ENCODE measurements around the gene HES2.

Gene HES2

DNA sequence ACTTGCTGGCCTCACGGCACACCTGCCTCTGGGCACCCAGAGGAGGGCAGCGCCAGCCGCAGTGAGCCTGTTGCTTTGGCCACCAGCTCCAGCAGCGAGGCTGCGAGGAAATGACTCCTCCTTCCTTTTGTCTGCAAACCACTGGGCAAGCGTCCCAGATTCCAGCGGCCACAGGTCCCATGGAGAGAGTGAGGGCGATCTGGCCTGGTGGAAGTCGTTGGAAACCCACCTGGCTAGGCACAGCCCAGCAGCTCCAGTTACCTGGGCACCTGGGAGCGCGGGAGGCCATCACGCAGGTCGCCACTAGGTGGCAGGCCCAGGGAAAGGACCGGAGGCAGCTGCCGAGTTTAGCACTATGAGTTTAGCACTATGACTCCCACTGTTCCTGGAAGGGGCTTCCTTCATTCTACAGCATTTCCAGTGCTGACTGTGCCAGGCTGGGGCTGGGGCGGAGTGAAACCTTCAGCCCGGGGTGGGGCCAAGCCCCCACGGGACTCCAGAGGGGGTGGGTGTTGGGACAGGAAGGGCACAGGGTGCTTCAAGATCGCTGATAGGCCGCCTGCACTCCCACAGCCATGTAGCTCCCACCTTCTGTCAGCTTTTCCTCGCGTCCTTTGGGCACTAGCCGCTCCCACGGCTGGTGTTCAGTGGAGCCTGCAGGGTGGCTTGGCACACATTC, 3.7 kb upstream of the HES2 start:
- no peaks in the 10 kb centered on the region for H3K4me1 ChIP-seq (ENCODE audit: insufficient read depth, insufficient read length)
- peaks cover 71% of the 10 kb centered on the region for H3K27me3 ChIP-seq (ENCODE audit: insufficient read depth, insufficient read length)
- no peak for DNase-seq (ENCODE audit: low read depth, low spot score)
- no peaks in the 10 kb centered on the region for H3K9me3 ChIP-seq (ENCODE audit: insufficient read depth, low read length)
- no peak overlapping the region for H3K4me3 ChIP-seq (ENCODE audit: insufficient read length, low read depth)
- no peaks in the 10 kb centered on the region for H3K36me3 ChIP-seq (ENCODE audit: insufficient read depth, insufficient read length, low read length)
- TF ChIP-seq SUZ12 (IDR thresholded peaks at IDR 0.05; ENCODE audit: extremely low read depth, insufficient read depth, insufficient read length): no peak
- TF ChIP-seq YY1 (IDR thresholded peaks at IDR 0.05; ENCODE audit: insufficient read depth, insufficient read length): no peak
- no peak for TF ChIP-seq ZNF274 (IDR thresholded peaks at IDR 0.05; ENCODE audit: low read depth, low read length)
- H3K9ac ChIP-seq (ENCODE audit: insufficient read length, low read depth): no peak overlapping the region

DNA sequence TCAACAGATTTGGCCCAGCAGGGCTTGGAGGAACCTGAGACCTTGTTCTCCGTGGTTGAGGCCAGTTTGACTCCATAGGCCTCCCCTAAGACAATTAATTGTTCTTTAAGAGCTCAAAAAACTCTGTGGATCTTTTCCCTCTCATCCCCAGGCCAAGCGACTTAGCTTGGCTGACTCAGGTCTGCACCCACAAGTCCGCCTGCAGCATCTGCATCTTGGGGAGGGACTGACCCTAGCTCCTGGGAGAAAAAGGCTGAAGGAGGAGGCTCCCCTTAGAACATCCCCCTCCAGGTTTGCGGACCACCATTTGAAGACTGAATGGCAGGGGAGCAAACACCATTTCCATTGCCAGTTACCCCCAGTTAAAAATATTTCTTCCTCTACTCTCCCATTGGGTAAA, 1.5 kb upstream of the HES2 start:
- H3K9me3 ChIP-seq (ENCODE audit: insufficient read depth, low read length): no peaks in the 10 kb centered on the region
- no peaks in the 10 kb centered on the region for H3K36me3 ChIP-seq (ENCODE audit: insufficient read depth, insufficient read length, low read length)
- peaks cover 89% of the 10 kb centered on the region for H3K27me3 ChIP-seq (ENCODE audit: insufficient read depth, insufficient read length)
- no peak overlapping the region for H3K4me3 ChIP-seq (ENCODE audit: insufficient read length, low read depth)
- TF ChIP-seq YY1 (IDR thresholded peaks at IDR 0.05; ENCODE audit: insufficient read depth, insufficient read length): no peak
- TF ChIP-seq ZNF274 (IDR thresholded peaks at IDR 0.05; ENCODE audit: low read depth, low read length): no peak
- TF ChIP-seq SUZ12 (IDR thresholded peaks at IDR 0.05; ENCODE audit: extremely low read depth, insufficient read depth, insufficient read length): no peak
- H3K9ac ChIP-seq (ENCODE audit: insufficient read length, low read depth): no peak overlapping the region
- no peak for DNase-seq (ENCODE audit: low read depth, low spot score)
- no peaks in the 10 kb centered on the region for H3K4me1 ChIP-seq (ENCODE audit: insufficient read depth, insufficient read length)

DNA sequence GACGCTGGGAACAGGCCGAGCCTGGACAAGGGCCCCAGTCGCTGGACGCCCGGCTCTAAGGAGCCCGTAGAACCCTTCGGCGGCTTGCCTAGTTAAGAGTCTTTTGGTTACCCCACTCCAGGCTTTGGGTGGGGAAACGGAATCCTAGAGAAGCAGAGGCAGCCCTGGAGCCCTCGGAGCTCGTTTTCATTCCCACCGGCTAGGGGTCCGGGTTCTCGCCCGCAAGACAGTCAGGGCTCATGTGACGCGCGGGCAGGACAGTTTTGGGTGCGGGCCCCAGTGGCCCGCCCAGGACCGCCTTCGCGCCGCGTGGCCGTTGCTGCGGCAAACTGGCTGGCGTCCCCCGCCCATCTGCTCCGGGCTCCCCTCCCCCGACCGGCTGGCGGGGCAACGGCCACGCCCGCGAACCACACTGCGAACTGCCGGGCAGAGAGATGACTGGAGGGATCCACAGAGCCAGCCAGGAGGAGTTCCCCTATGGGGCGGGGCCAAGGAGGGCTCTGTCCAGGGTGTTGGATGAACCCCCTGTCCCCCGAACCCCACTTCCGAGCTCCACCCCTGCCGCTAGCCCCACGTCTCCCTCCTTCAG, 829 bp upstream of the HES2 start:
- Histone ChIP-seq H3K9me3 (ENCODE audit: insufficient read depth, low read length) (no peaks in the 10 kb centered on the region), H3K4me3 (ENCODE audit: insufficient read length, low read depth) (no peak overlapping the region), H3K9ac (ENCODE audit: insufficient read length, low read depth) (no peak overlapping the region), H3K27me3 (ENCODE audit: insufficient read depth, insufficient read length) (peaks cover 89% of the 10 kb centered on the region), H3K36me3 (ENCODE audit: insufficient read depth, insufficient read length, low read length) (no peaks in the 10 kb centered on the region), H3K4me1 (ENCODE audit: insufficient read depth, insufficient read length) (no peaks in the 10 kb centered on the region)
- no peak for DNase-seq (ENCODE audit: low read depth, low spot score)
- TF ChIP-seq SUZ12 (IDR thresholded peaks at IDR 0.05; ENCODE audit: extremely low read depth, insufficient read depth, insufficient read length) (no peak), YY1 (IDR thresholded peaks at IDR 0.05; ENCODE audit: insufficient read depth, insufficient read length) (no peak), ZNF274 (IDR thresholded peaks at IDR 0.05; ENCODE audit: low read depth, low read length) (no peak)

DNA sequence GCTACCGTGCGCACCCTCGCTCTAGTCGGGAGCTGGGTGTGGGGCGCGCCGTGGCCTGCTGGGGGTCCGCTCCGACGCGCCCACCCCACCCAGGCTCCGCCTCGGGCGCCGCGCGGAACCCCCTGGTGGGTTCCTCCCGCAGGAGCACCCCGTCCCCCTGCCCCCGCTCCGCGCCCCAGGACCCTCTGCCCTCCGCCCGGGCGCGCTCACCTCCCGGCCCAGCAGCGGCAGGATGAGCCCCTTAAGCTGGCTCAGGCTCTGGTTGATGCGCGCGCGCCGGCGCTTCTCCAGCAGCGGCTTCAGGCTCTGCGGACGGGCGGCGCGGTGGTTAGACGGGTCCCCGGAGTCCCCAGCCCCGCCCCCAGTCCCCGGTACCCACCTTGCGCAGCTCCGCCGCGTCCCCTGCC, 319 bp downstream of the HES2 start:
- Histone ChIP-seq H3K27me3 (ENCODE audit: insufficient read depth, insufficient read length) (peaks cover 86% of the 10 kb centered on the region), H3K9ac (ENCODE audit: insufficient read length, low read depth) (no peak overlapping the region), H3K9me3 (ENCODE audit: insufficient read depth, low read length) (no peaks in the 10 kb centered on the region), H3K4me3 (ENCODE audit: insufficient read length, low read depth) (no peak overlapping the region), H3K4me1 (ENCODE audit: insufficient read depth, insufficient read length) (no peaks in the 10 kb centered on the region), H3K36me3 (ENCODE audit: insufficient read depth, insufficient read length, low read length) (no peaks in the 10 kb centered on the region)
- no peak for DNase-seq (ENCODE audit: low read depth, low spot score)
- no peak for TF ChIP-seq ZNF274 (IDR thresholded peaks at IDR 0.05; ENCODE audit: low read depth, low read length)
- no peak for TF ChIP-seq YY1 (IDR thresholded peaks at IDR 0.05; ENCODE audit: insufficient read depth, insufficient read length)
- TF ChIP-seq SUZ12 (IDR thresholded peaks at IDR 0.05; ENCODE audit: extremely low read depth, insufficient read depth, insufficient read length): no peak

DNA sequence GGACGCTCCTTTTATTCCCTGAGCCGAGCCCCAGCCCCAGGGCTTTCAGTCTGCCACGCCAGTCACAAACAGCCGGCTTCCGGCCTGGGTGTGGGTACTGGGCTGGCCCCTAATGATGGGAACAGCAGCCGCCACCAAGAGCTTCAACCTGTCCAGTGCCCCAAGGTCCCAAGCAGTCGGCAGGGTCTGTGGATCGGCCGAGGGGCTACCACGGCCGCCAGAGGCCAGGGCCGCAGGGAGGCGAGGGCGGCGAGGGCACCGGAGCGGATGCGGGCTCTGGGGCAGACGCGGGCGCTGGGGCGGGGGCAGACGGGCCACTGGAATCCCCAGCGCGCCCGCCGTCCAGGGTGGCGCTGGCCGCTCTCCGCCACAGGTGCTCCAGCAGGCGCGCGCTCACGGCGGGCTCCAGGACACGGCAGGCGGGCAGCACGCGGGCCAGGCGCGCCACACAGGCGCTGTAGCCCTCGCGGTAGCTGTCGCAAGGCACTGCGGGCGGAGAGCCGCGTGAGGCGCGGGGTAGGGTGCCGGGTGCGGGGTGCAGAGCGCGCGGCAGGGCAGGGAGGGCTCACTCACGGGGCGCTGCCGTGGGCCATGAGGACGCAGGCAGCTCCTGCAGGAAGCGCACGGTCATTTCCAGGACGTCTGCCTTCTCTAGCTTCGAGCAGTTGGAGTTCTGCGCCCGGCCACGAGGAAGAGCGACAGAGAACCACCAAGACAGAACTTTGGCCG, 887 bp downstream of the HES2 start:
- H3K9me3 ChIP-seq (ENCODE audit: insufficient read depth, low read length): no peaks in the 10 kb centered on the region
- H3K4me3 ChIP-seq (ENCODE audit: insufficient read length, low read depth): no peak overlapping the region
- no peaks in the 10 kb centered on the region for H3K4me1 ChIP-seq (ENCODE audit: insufficient read depth, insufficient read length)
- no peaks in the 10 kb centered on the region for H3K36me3 ChIP-seq (ENCODE audit: insufficient read depth, insufficient read length, low read length)
- DNase-seq (ENCODE audit: low read depth, low spot score): no peak
- peaks cover 82% of the 10 kb centered on the region for H3K27me3 ChIP-seq (ENCODE audit: insufficient read depth, insufficient read length)
- no peak overlapping the region for H3K9ac ChIP-seq (ENCODE audit: insufficient read length, low read depth)
- TF ChIP-seq YY1 (IDR thresholded peaks at IDR 0.05; ENCODE audit: insufficient read depth, insufficient read length): no peak
- TF ChIP-seq SUZ12 (IDR thresholded peaks at IDR 0.05; ENCODE audit: extremely low read depth, insufficient read depth, insufficient read length): no peak

DNA sequence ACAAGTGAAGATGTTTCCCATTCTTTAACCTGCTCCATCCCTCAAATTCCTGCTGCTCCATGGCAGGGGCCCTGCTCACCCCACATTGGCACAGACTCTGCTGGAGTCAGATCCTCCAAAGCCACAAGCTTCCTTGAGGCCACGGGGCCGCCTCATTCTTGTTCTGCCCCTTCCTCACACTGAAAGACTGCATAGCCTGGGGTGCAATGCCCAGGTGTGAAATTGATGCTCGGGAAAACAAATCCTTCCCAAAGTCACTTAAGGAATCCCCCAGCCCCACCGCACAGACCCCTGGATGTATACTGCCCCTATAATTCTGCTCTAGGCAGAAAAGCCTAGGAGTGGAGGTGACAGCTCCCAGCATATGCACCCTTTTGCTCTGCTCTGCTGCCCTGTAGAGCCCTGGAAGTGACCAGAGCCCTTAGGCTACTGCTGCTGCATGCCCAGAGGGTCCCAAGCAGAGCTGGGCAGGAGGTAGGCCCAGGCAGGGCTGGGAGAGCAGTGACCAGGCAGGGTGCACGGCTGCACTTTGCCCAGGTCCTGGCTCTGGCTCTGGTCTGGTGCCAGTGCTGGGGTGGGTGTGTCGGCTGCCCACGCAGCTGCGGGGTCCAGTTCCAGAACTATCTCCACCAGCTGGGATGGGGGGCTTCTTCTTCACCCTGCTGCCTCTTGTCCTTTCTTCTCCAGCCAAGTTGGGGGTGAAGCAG, 1.6 kb downstream of the HES2 start:
- Histone ChIP-seq H3K4me1 (ENCODE audit: insufficient read depth, insufficient read length) (no peaks in the 10 kb centered on the region), H3K27me3 (ENCODE audit: insufficient read depth, insufficient read length) (peaks cover 82% of the 10 kb centered on the region), H3K9ac (ENCODE audit: insufficient read length, low read depth) (no peak overlapping the region), H3K4me3 (ENCODE audit: insufficient read length, low read depth) (no peak overlapping the region), H3K9me3 (ENCODE audit: insufficient read depth, low read length) (no peaks in the 10 kb centered on the region), H3K36me3 (ENCODE audit: insufficient read depth, insufficient read length, low read length) (no peaks in the 10 kb centered on the region)
- DNase-seq (ENCODE audit: low read depth, low spot score): no peak
- TF ChIP-seq SUZ12 (IDR thresholded peaks at IDR 0.05; ENCODE audit: extremely low read depth, insufficient read depth, insufficient read length) (no peak), YY1 (IDR thresholded peaks at IDR 0.05; ENCODE audit: insufficient read depth, insufficient read length) (no peak), ZNF274 (IDR thresholded peaks at IDR 0.05; ENCODE audit: low read depth, low read length) (no peak)

DNA sequence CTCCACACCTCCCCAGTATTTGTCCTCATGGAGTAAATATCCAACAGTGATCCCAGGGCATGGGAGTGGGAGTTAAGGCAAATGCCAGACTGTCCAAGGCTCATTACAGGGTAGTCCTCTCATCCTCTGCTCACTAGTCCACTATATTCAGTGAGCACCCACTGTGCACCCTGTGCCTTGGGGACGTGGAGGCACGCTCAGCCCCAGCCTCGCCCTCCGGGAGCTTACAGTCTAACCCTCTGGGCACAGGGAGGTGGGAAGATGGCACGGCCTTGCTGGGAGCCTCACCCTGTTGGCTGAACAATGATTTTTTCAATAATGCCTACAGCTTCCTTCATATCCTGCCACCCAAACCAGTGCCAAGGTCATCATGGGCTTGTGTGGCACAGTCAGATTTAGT, 2.8 kb downstream of the HES2 start:
- no peak for DNase-seq (ENCODE audit: low read depth, low spot score)
- H3K9ac ChIP-seq (ENCODE audit: insufficient read length, low read depth): no peak overlapping the region
- TF ChIP-seq YY1 (IDR thresholded peaks at IDR 0.05; ENCODE audit: insufficient read depth, insufficient read length) (no peak), ZNF274 (IDR thresholded peaks at IDR 0.05; ENCODE audit: low read depth, low read length) (no peak), SUZ12 (IDR thresholded peaks at IDR 0.05; ENCODE audit: extremely low read depth, insufficient read depth, insufficient read length) (no peak)
- H3K36me3 ChIP-seq (ENCODE audit: insufficient read depth, insufficient read length, low read length): no peaks in the 10 kb centered on the region
- H3K4me3 ChIP-seq (ENCODE audit: insufficient read length, low read depth): no peak overlapping the region
- no peaks in the 10 kb centered on the region for H3K9me3 ChIP-seq (ENCODE audit: insufficient read depth, low read length)
- no peaks in the 10 kb centered on the region for H3K4me1 ChIP-seq (ENCODE audit: insufficient read depth, insufficient read length)
- peaks cover 80% of the 10 kb centered on the region for H3K27me3 ChIP-seq (ENCODE audit: insufficient read depth, insufficient read length)

All from NT2/D1 (cell line).